Measurements from ENCODE around the gene KCNQ1. TPM values are rescaled to one million over a fixed set of nuclear protein-coding genes. Genes with fewer than 3 reads are reported as not detected.
A peak's percentile ranks its signal among the peaks of the same experiment; 100 is the strongest.

Gene KCNQ1
- total RNA-seq, 1 donor from 2014 or later: 0.86 TPM

GRCh38 chr11:2684581-2684980 is 239.8 kb downstream of the KCNQ1 start:
- Mint-ChIP-seq H3K4me3 (no peak overlapping the region), H3K9me3 (no peaks in the 10 kb centered on the region), H3K27ac (ENCODE audit: unreplicated experiment) (no peak overlapping the region), H3K4me1 (peaks cover 10% of the 10 kb centered on the region), H3K36me3 (ENCODE audit: low read depth) (no peaks in the 10 kb centered on the region), H3K27me3 (ENCODE audit: low read depth) (no peaks in the 10 kb centered on the region)
- DNase-seq (ENCODE audit: low read depth, low spot score): no peak
- no peak for TF ChIP-seq CTCF (conservative IDR thresholded peaks at IDR 0.05)

GRCh38 chr11:2685051-2685450 is 240.2 kb downstream of the KCNQ1 start:
- H3K4me1 Mint-ChIP-seq: peaks cover 13% of the 10 kb centered on the region
- no peak for DNase-seq (ENCODE audit: low read depth, low spot score)
- no peak for TF ChIP-seq CTCF (conservative IDR thresholded peaks at IDR 0.05)
- H3K9me3 Mint-ChIP-seq: no peaks in the 10 kb centered on the region
- no peaks in the 10 kb centered on the region for H3K36me3 Mint-ChIP-seq (ENCODE audit: low read depth)
- no peaks in the 10 kb centered on the region for H3K27me3 Mint-ChIP-seq (ENCODE audit: low read depth)
- H3K27ac Mint-ChIP-seq (ENCODE audit: unreplicated experiment): no peak overlapping the region
- no peak overlapping the region for H3K4me3 Mint-ChIP-seq

- DNase-seq (ENCODE audit: low read depth, low spot score): no peak
Observed at GRCh38 chr11:2685566-2686359, 241.0 kb downstream of the KCNQ1 start.

GRCh38 chr11:2686360-2687222 is 241.8 kb downstream of the KCNQ1 start:
- DNase-seq (ENCODE audit: low read depth, low spot score): no peak
- Mint-ChIP-seq H3K36me3 (ENCODE audit: low read depth) (no peaks in the 10 kb centered on the region), H3K4me3 (no peak overlapping the region), H3K4me1 (peaks cover 25% of the 10 kb centered on the region), H3K27ac (ENCODE audit: unreplicated experiment) (no peak overlapping the region), H3K9me3 (no peaks in the 10 kb centered on the region), H3K27me3 (ENCODE audit: low read depth) (no peaks in the 10 kb centered on the region)
- no peak for TF ChIP-seq CTCF (conservative IDR thresholded peaks at IDR 0.05)

More at GRCh38 chr11:2685566-2686359, 241.0 kb downstream of the KCNQ1 start:
- Mint-ChIP-seq H3K27ac (ENCODE audit: unreplicated experiment) (peak overlapping the region; percentile 27), H3K36me3 (ENCODE audit: low read depth) (no peaks in the 10 kb centered on the region), H3K4me3 (no peak overlapping the region), H3K4me1 (peaks cover 18% of the 10 kb centered on the region), H3K9me3 (no peaks in the 10 kb centered on the region), H3K27me3 (ENCODE audit: low read depth) (no peaks in the 10 kb centered on the region)
- no peak for TF ChIP-seq CTCF (conservative IDR thresholded peaks at IDR 0.05)

- no peaks in the 10 kb centered on the region for H3K27me3 Mint-ChIP-seq (ENCODE audit: low read depth)
- H3K4me1 Mint-ChIP-seq: peaks cover 30% of the 10 kb centered on the region
- H3K36me3 Mint-ChIP-seq (ENCODE audit: low read depth): no peaks in the 10 kb centered on the region
- H3K4me3 Mint-ChIP-seq: no peak overlapping the region
- H3K9me3 Mint-ChIP-seq: no peaks in the 10 kb centered on the region
- DNase-seq (ENCODE audit: low read depth, low spot score): no peak
- peak overlapping the region; percentile 19 for H3K27ac Mint-ChIP-seq (ENCODE audit: unreplicated experiment)
- TF ChIP-seq CTCF (conservative IDR thresholded peaks at IDR 0.05): no peak
Observed at GRCh38 chr11:2687223-2687530, 242.4 kb downstream of the KCNQ1 start.
